GM06990 (cell line): Measurements from ENCODE around the gene OR5K4.
"Not testable (repeated sequence)": the region's sequence is repeated elsewhere in the genome, so short reads cannot be mapped to it uniquely, and the experiment has no call there.

ENCODE experiments used
- DNase-seq: peaks from one replicate; pipeline ENCODE4 v3.0.0-alpha.2; 2011; ENCODE audit not compliant: insufficient read length; ENCODE audit errors: extremely low read depth
- H3K27me3 ChIP-seq: replicated peaks from 2 replicates; pipeline ENCODE4 v1.6.0; 2011; ENCODE audit warnings: low read length; ENCODE audit not compliant: control insufficient read depth, insufficient read depth
- H3K36me3 ChIP-seq: 2 replicates; pipeline ENCODE4 v1.5.1; 2011; ENCODE audit warnings: low read length; ENCODE audit not compliant: control insufficient read depth, insufficient read depth
- H3K4me3 ChIP-seq: replicated peaks from 2 replicates; pipeline ENCODE4 v1.5.1; 2011; ENCODE audit warnings: low read depth, mild to moderate bottlenecking, control low read depth, low read length
- TF ChIP-seq, protein P1 (sequence below): IDR thresholded peaks from 2 replicates; pipeline ENCODE4 v1.5.1; 2011; ENCODE audit warnings: low read length, control low read depth, mild to moderate bottlenecking, inconsistent platforms; ENCODE audit not compliant: insufficient read depth, poor library complexity, severe bottlenecking

OR5K4 gene

GRCh38 chr3:98395101-98395500 lies 41.4 kb downstream of the OR5K4 start:
- H3K4me3 ChIP-seq, result no peak overlapping the region
- H3K27me3 ChIP-seq, result no peaks in the 10 kb centered on the region
- DNase-seq, result no peak
- H3K36me3 ChIP-seq, result no peaks in the 10 kb centered on the region
- TF ChIP-seq, protein P1, sequence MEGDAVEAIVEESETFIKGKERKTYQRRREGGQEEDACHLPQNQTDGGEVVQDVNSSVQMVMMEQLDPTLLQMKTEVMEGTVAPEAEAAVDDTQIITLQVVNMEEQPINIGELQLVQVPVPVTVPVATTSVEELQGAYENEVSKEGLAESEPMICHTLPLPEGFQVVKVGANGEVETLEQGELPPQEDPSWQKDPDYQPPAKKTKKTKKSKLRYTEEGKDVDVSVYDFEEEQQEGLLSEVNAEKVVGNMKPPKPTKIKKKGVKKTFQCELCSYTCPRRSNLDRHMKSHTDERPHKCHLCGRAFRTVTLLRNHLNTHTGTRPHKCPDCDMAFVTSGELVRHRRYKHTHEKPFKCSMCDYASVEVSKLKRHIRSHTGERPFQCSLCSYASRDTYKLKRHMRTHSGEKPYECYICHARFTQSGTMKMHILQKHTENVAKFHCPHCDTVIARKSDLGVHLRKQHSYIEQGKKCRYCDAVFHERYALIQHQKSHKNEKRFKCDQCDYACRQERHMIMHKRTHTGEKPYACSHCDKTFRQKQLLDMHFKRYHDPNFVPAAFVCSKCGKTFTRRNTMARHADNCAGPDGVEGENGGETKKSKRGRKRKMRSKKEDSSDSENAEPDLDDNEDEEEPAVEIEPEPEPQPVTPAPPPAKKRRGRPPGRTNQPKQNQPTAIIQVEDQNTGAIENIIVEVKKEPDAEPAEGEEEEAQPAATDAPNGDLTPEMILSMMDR, result no peak

DNA sequence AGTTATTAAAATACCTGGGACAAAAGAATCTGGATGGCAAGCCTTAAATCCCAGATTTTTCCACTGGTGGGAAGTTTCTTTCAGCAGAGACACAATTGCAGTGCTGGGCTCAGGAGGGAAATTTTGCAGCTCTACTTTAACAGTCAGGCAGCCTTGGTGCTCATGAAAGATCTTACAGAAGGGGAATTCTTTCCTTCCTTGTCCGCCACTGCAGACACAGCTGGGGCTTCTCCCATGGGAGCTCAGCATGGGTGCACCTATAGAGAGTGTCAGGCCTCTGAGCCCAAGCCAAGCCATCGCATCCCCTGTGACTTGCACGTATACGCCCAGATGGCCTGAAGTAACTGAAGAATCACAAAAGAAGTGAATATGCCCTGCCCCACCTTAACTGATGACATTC lies 42.8 kb downstream of the OR5K4 start:
- H3K4me3 ChIP-seq, H3K27me3 ChIP-seq, H3K36me3 ChIP-seq, DNase-seq: not testable (repeated sequence)

DNA sequence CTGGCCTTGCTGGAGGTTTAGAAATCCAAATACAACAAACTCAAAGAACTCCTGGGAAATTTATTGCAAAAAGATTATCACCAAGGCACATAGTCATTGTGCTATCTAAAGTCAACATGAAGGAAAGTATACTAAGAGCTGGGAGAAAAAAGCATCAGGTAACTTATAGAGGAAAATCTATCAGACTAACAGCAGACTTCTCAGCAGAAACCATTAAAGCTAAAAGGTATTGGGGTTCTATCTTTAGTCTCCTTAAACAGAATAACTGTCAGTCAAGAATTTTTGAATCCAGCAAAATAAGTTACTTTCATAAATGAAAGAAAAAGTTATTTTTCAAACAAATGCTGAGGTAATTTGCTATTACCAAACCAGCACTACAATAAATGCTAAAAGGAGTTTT lies 44.9 kb downstream of the OR5K4 start:
- DNase-seq, result no peak
- Histone ChIP-seq H3K27me3 (no peaks in the 10 kb centered on the region), H3K4me3 (no peak overlapping the region), H3K36me3 (no peaks in the 10 kb centered on the region)
- TF ChIP-seq, protein P1, result no peak

DNA sequence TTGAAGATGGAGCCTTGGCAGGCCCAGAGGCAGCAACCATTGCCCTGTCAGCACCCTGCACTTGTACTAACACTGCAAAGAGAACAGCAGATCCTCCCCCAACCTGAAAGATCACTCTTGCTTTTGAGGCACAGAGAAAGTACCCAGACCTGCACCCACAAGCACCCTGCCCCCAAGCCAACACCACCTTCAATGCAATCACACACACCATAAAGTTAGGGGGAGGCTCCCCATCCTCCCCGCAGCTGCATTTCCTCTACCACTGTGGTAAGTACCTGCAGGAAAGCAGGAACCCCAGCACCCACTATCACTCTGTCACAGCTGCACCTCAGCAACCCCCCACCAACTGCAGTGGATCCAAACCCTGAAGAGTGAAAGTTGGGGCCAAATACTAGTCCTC lies 48.9 kb downstream of the OR5K4 start:
- Histone ChIP-seq H3K36me3 (no peaks in the 10 kb centered on the region), H3K27me3 (no peaks in the 10 kb centered on the region), H3K4me3 (no peak overlapping the region)
- TF ChIP-seq, protein P1, result no peak
- DNase-seq, result no peak

DNA sequence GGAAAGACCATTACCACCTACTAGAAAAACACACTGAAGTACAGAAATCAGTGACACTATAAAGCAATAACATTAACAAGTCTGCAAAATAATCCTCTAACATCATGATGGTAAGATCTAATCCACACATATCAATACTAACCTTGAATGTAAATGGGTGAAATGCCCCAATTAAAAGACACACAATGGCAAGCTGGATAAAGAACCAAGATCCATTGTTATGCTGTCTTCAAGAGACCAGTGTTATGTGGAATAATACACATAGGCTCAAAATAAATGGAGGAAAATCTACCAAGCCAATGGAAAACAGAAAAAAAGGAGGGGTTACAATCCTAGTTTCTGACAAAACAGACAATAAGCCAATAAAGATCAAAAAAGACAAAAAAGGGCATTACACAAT lies 50.4 kb downstream of the OR5K4 start:
- Histone ChIP-seq H3K27me3 (no peaks in the 10 kb centered on the region), H3K36me3 (no peaks in the 10 kb centered on the region), H3K4me3 (no peak overlapping the region)
- TF ChIP-seq, protein P1, result no peak
- no peak for DNase-seq
